ENCODE measurements around the gene NMT1. TPM values are rescaled to one million over a fixed set of nuclear protein-coding genes. Genes with fewer than 3 reads are reported as not detected.

NMT1 gene
- total and polyA plus RNA-seq, 2 of the 13 experiments (the other 11 are each of a cell fraction or from before 2014, with no cell fraction given): 75.7 to 142 TPM

DNA sequence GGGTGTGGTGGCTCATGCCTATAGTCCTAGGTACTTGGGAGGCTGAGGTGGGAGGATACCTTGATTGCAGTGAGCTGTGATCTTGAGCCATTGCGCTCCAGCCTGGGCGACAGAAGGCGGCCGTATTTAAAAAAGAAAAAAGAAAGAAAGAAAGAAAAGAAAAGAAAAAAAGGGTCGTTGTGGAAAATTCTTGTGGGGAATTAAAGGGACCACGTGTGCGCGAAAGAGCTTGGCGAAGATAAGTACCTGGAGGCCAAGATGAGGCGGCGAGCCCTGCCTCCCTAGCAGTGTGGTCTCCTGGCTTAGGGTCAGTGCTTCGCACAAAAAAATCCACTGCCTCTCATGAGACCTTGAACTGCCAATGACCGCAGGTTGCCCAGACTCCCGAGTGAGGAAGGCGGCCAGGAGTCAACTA, 728 bp upstream of the NMT1 start (continued):
- TF ChIP-seq MIER3 (CRISPR knock-in tag; IDR thresholded peaks at IDR 0.05; ENCODE audit: borderline replicate concordance) (no peak), ZNF264 (CRISPR knock-in tag; IDR thresholded peaks at IDR 0.05) (peak; percentile 58; the same call in 1 of the 2 replicates), ESRRA (CRISPR knock-in tag; IDR thresholded peaks at IDR 0.05; ENCODE audit: low read depth) (no peak), ZNF17 (CRISPR knock-in tag; IDR thresholded peaks at IDR 0.05) (no peak), ZMYM2 (CRISPR knock-in tag; IDR thresholded peaks at IDR 0.05) (no peak), ZNF660 (CRISPR knock-in tag; IDR thresholded peaks at IDR 0.05; ENCODE audit: borderline replicate concordance, low read depth) (no peak), MIER2 (CRISPR knock-in tag; IDR thresholded peaks at IDR 0.05) (no peak), ZBTB38 (CRISPR knock-in tag; IDR thresholded peaks at IDR 0.05) (no peak), FOSL2 (CRISPR knock-in tag; IDR thresholded peaks at IDR 0.05) (no peak), NR2F6 (IDR thresholded peaks at IDR 0.05) (no peak), NR2F6 (CRISPR knock-in tag; IDR thresholded peaks at IDR 0.05) (no peak), NFYC (CRISPR knock-in tag; IDR thresholded peaks at IDR 0.05) (no peak), RBM22 (optimal IDR thresholded peaks at IDR 0.05; ENCODE audit: low read length) (no peak), ZNF101 (CRISPR knock-in tag; IDR thresholded peaks at IDR 0.05; ENCODE audit: borderline replicate concordance, low read depth) (no peak), ZNF672 (CRISPR knock-in tag; IDR thresholded peaks at IDR 0.05) (no peak), ZKSCAN8 (CRISPR knock-in tag; IDR thresholded peaks at IDR 0.05; ENCODE audit: borderline replicate concordance) (no peak)
- TF ChIP-seq, protein P1, sequence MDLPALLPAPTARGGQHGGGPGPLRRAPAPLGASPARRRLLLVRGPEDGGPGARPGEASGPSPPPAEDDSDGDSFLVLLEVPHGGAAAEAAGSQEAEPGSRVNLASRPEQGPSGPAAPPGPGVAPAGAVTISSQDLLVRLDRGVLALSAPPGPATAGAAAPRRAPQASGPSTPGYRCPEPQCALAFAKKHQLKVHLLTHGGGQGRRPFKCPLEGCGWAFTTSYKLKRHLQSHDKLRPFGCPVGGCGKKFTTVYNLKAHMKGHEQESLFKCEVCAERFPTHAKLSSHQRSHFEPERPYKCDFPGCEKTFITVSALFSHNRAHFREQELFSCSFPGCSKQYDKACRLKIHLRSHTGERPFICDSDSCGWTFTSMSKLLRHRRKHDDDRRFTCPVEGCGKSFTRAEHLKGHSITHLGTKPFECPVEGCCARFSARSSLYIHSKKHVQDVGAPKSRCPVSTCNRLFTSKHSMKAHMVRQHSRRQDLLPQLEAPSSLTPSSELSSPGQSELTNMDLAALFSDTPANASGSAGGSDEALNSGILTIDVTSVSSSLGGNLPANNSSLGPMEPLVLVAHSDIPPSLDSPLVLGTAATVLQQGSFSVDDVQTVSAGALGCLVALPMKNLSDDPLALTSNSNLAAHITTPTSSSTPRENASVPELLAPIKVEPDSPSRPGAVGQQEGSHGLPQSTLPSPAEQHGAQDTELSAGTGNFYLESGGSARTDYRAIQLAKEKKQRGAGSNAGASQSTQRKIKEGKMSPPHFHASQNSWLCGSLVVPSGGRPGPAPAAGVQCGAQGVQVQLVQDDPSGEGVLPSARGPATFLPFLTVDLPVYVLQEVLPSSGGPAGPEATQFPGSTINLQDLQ (CRISPR knock-in tag; IDR thresholded peaks at IDR 0.05): peak; percentile 55; the same call in 1 of the 2 replicates
- TF ChIP-seq, protein P2, sequence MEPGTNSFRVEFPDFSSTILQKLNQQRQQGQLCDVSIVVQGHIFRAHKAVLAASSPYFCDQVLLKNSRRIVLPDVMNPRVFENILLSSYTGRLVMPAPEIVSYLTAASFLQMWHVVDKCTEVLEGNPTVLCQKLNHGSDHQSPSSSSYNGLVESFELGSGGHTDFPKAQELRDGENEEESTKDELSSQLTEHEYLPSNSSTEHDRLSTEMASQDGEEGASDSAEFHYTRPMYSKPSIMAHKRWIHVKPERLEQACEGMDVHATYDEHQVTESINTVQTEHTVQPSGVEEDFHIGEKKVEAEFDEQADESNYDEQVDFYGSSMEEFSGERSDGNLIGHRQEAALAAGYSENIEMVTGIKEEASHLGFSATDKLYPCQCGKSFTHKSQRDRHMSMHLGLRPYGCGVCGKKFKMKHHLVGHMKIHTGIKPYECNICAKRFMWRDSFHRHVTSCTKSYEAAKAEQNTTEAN (CRISPR knock-in tag; conservative IDR thresholded peaks at IDR 0.05): 0 out of 2 replicates have a peak, but pooled peaks have one; percentile 60
- TF ChIP-seq, protein P3, sequence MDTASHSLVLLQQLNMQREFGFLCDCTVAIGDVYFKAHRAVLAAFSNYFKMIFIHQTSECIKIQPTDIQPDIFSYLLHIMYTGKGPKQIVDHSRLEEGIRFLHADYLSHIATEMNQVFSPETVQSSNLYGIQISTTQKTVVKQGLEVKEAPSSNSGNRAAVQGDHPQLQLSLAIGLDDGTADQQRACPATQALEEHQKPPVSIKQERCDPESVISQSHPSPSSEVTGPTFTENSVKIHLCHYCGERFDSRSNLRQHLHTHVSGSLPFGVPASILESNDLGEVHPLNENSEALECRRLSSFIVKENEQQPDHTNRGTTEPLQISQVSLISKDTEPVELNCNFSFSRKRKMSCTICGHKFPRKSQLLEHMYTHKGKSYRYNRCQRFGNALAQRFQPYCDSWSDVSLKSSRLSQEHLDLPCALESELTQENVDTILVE (CRISPR knock-in tag; IDR thresholded peaks at IDR 0.05): no peak
- TF ChIP-seq, protein P4, sequence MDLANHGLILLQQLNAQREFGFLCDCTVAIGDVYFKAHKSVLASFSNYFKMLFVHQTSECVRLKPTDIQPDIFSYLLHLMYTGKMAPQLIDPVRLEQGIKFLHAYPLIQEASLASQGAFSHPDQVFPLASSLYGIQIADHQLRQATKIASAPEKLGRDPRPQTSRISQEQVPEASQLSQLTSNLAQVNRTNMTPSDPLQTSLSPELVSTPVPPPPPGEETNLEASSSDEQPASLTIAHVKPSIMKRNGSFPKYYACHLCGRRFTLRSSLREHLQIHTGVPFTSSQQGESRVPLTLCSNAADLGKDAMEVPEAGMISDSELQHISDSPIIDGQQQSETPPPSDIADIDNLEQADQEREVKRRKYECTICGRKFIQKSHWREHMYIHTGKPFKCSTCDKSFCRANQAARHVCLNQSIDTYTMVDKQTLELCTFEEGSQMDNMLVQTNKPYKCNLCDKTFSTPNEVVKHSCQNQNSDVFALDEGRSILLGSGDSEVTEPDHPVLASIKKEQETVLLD (CRISPR knock-in tag; IDR thresholded peaks at IDR 0.05; ENCODE audit: low read depth): no peak
- TF ChIP-seq, protein P5, sequence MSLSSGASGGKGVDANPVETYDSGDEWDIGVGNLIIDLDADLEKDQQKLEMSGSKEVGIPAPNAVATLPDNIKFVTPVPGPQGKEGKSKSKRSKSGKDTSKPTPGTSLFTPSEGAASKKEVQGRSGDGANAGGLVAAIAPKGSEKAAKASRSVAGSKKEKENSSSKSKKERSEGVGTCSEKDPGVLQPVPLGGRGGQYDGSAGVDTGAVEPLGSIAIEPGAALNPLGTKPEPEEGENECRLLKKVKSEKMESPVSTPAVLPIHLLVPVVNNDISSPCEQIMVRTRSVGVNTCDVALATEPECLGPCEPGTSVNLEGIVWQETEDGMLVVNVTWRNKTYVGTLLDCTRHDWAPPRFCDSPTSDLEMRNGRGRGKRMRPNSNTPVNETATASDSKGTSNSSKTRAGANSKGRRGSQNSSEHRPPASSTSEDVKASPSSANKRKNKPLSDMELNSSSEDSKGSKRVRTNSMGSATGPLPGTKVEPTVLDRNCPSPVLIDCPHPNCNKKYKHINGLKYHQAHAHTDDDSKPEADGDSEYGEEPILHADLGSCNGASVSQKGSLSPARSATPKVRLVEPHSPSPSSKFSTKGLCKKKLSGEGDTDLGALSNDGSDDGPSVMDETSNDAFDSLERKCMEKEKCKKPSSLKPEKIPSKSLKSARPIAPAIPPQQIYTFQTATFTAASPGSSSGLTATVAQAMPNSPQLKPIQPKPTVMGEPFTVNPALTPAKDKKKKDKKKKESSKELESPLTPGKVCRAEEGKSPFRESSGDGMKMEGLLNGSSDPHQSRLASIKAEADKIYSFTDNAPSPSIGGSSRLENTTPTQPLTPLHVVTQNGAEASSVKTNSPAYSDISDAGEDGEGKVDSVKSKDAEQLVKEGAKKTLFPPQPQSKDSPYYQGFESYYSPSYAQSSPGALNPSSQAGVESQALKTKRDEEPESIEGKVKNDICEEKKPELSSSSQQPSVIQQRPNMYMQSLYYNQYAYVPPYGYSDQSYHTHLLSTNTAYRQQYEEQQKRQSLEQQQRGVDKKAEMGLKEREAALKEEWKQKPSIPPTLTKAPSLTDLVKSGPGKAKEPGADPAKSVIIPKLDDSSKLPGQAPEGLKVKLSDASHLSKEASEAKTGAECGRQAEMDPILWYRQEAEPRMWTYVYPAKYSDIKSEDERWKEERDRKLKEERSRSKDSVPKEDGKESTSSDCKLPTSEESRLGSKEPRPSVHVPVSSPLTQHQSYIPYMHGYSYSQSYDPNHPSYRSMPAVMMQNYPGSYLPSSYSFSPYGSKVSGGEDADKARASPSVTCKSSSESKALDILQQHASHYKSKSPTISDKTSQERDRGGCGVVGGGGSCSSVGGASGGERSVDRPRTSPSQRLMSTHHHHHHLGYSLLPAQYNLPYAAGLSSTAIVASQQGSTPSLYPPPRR (CRISPR knock-in tag; IDR thresholded peaks at IDR 0.05; ENCODE audit: borderline replicate concordance): peak; percentile 47; the same call in 1 of the 2 replicates

Data from HepG2 (cell line).